ENCODE measurements around the gene ATOH1. TPM values are rescaled to one million over a fixed set of nuclear protein-coding genes. Genes with fewer than 3 reads are reported as not detected.

The ATOH1 gene
- total RNA-seq, 1 experiment from 2014 or later = not detected

GRCh38 chr4:93870876-93871458, 42.4 kb downstream of the ATOH1 start:
- no peak for DNase-seq
- H2BK15ac ChIP-seq (ENCODE audit: low read depth, low read length) = no peak overlapping the region
- H3K27me3 ChIP-seq (ENCODE audit: insufficient read depth, low read length) = no peaks in the 10 kb centered on the region
- no peaks in the 10 kb centered on the region for H3K9me3 ChIP-seq (ENCODE audit: control insufficient read depth, low read depth, low read length)
- H4K20me1 ChIP-seq (ENCODE audit: control insufficient read depth, insufficient read depth, insufficient read length) = no peaks in the 10 kb centered on the region
- no peak overlapping the region for H3K23ac ChIP-seq (ENCODE audit: insufficient read length, low read depth, low read length)
- H3K9ac ChIP-seq (ENCODE audit: extremely low read depth, insufficient read length, low read length) = no peak overlapping the region
- H3K27ac ChIP-seq (ENCODE audit: insufficient read length, low read depth, low read length) = no peak overlapping the region
- no peak overlapping the region for H3K27ac Mint-ChIP-seq
- no peak overlapping the region for H2AFZ ChIP-seq (ENCODE audit: low read length)
- no peak overlapping the region for H2AK5ac ChIP-seq (ENCODE audit: insufficient read length, low read length)
- H3K4me1 ChIP-seq (ENCODE audit: insufficient read depth, low read length) = no peaks in the 10 kb centered on the region
- no peak for TF ChIP-seq CTCF (conservative IDR thresholded peaks at IDR 0.05)
- H3K4me3 Mint-ChIP-seq = no peak overlapping the region
- no peak overlapping the region for H4K5ac ChIP-seq (ENCODE audit: insufficient read length, low read depth, low read length)
- no peaks in the 10 kb centered on the region for H3K79me2 ChIP-seq (ENCODE audit: insufficient read depth, low read length)
- H3K4ac ChIP-seq (ENCODE audit: low read depth, low read length) = no peak overlapping the region
- H3K36me3 Mint-ChIP-seq (ENCODE audit: insufficient read depth in 1 of 3, low read depth in 3 of 3) = no peaks in the 10 kb centered on the region
- H2BK5ac ChIP-seq (ENCODE audit: insufficient read length, low read length) = no peak overlapping the region
- no peak overlapping the region for H2BK12ac ChIP-seq (ENCODE audit: insufficient read length, low read depth, low read length)
- H3K56ac ChIP-seq (ENCODE audit: insufficient read length, low read depth, low read length) = no peak overlapping the region
- no peak overlapping the region for H2BK20ac ChIP-seq (ENCODE audit: low read depth, low read length, poor library complexity, severe bottlenecking)
- H3K9me3 Mint-ChIP-seq = no peaks in the 10 kb centered on the region
- H3K27me3 Mint-ChIP-seq (ENCODE audit: low read depth) = no peaks in the 10 kb centered on the region
- H4K91ac ChIP-seq (ENCODE audit: insufficient read length, low read depth, low read length) = no peak overlapping the region
- H3K4me1 Mint-ChIP-seq = no peaks in the 10 kb centered on the region
- H3K18ac ChIP-seq (ENCODE audit: insufficient read length, low read depth, low read length) = no peak overlapping the region
- no peak overlapping the region for H3K14ac ChIP-seq (ENCODE audit: insufficient read depth, low read length)
- no CpG with 5 or more reads among the region's 6 CpGs for WGBS (ENCODE audit: extremely low coverage, insufficient read length, low lambda C conversion rate)
- H3T11ph ChIP-seq (ENCODE audit: low read length) = no peak overlapping the region
- no peak overlapping the region for H3K4me2 ChIP-seq (ENCODE audit: insufficient read depth, insufficient read length, low read length)
- no peak overlapping the region for H4K8ac ChIP-seq (replicated peaks; ENCODE audit: insufficient read length, low read depth, low read length)
- H3K23me2 ChIP-seq (ENCODE audit: insufficient read length, low read depth, low read length, poor library complexity, severe bottlenecking) = no peaks in the 10 kb centered on the region
- H2BK120ac ChIP-seq (ENCODE audit: low read depth, low read length, poor library complexity, severe bottlenecking) = no peak overlapping the region
- no peaks in the 10 kb centered on the region for H3K79me1 ChIP-seq (ENCODE audit: insufficient read depth, low read depth, low read length, poor library complexity, severe bottlenecking)

Data from H9 (cell line).